H54 (cell line): ENCODE data around the gene TGFB2.
"Not testable (repeated sequence)": the region's sequence is repeated elsewhere in the genome, so short reads cannot be mapped to it uniquely, and the experiment has no call there.

Experiments
- DNase-seq: peaks from one replicate; pipeline ENCODE4 v3.0.0; 2011; ENCODE audit warnings: low spot score, mixed read lengths; ENCODE audit not compliant: insufficient read length
- FAIRE-seq: peaks from 3 replicates; lab custom pipeline; 2011; peaks lifted over from hg19 to GRCh38; lab: Jason Lieb, UNC
- POLR2A ChIP-seq: IDR thresholded peaks from 2 replicates; pipeline ENCODE4 v1.6.1; 2011; ENCODE audit warnings: low read depth, mild to moderate bottlenecking, low read length

TGFB2 gene

DNA sequence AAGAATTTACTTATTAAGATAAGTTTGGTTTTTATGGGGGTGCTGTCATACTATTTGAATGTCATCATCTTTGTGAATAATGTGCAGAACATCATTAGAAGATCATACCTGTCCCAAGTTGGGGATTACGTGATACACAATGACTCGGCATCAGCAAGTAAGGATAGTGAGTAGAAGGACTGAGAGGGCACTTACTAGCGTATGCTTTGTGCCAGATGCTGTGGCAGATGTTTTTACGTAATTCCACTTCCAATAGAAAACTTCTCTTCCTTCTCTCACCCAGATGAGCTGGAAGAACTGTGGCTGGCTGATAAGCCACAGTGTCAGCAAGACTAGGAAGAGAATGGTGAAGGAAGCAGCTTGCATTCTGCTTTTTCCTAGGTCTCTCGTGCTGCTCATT lies 28.1 kb upstream of the TGFB2 start:
- FAIRE-seq (no peak), DNase-seq (no peak)
- TF ChIP-seq POLR2A = no peak

DNA sequence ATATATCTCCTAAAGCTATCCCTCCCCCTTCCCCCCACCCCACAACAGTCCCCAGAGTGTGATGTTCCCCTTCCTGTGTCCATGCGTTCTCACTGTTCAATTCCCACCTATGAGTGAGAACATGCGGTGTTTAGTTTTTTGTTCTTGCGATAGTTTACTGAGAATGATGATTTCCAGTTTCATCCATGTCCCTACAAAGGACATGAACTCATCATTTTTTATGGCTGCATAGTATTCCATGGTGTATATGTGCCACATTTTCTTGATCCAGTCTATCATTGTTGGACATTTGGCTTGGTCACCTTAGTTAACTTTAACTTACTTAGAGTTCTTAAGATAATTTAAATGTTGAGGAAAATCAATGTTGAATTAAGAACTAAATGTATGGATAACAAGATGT lies 25.0 kb upstream of the TGFB2 start:
- not testable (repeated sequence) for DNase-seq, FAIRE-seq

DNA sequence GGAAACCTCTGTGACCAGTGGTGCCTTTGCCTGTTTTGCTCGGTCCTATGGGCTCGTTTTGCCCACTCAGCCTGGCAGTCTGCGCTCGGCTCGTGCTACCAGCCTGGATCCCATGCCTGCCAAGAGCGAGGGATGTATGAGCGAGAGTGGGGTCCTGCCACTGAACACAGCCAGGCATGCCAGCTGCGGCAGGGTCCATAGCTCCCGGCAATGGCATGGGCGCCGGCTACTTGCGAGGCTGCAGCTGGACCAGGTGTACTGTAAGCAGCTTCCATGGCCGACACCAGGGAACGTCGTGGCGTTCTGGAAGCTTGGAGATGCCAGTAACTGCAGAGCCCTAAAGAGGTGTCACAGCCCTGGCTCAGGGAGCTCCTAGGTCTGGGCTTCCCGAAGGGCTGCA lies 22.4 kb upstream of the TGFB2 start:
- no peak for TF ChIP-seq POLR2A
- no peak for FAIRE-seq

DNA sequence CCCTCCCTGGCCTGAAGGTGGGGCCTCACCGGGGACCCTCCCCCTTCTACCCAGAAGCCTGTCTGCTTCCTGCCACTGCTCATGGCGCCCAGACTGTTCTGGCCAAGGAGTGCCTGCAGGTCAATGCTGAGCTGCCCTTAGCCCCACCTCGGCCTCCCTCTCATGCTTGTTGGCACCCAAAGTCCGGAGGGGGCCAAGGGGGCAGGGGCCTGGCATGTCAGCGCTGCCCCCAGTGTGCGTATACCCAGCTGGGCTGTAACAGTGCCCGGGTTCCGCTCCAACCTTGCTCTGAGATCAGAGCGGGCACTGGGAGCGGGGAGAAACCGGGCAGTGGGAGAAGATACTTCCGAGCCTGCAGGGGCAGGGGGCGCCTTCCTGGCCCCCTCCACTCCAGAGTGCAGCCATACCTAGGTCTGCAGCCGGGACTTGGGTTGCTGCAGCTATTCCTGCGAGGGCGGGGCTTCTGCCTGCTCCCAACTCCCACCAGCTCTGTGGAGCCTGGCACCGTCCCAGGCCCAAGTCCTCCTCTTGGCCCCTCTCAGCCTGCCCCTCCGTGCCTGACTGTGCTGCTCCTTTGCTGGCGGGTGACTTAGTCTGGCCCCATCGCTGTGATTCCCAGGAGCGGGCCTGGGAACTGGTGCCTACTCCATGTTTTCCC lies 21.4 kb upstream of the TGFB2 start:
- TF ChIP-seq POLR2A = no peak
- FAIRE-seq (no peak), DNase-seq (no peak)

More for the DNA sequence above, 22.4 kb upstream of the TGFB2 start:
- DNase-seq = no peak

DNA sequence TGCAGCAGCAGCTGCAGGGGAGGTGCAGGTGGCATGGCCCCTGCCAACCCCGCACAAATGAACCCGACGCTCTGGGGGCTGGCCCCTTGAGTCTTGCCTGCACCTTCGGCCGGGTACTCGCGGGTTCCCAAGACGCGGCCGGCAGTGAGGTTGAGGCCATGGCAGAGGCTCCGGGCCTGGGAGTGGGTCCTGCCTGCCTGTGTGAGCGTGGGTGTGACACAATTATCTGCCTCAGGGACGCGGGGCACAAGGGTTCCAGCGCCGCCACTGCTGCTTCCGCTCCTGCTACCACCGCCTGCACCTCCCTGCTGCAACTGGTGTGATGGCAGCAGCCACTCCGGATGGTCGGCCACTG lies 20.9 kb upstream of the TGFB2 start:
- no peak for DNase-seq
- FAIRE-seq = no peak
- TF ChIP-seq POLR2A = no peak

DNA sequence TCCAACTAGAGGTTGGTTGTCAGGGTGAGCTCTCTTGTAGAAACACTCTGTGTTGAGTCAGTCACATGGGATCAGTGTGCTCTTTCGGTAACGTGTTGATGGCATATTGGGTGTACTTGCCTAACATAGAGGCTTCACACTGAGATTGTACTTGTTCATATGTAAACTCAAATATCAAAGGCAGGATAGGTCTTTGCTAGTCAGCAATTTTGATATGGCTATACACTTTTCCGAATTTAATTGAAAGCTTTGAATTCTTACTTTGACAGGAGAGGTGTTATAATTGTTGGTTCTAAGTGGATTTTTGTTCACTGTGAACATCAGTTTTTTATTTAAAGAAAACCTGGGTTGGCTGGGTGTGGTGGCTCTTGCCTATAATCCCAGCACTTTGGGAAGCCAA lies 16.4 kb upstream of the TGFB2 start:
- DNase-seq = no peak
- FAIRE-seq = no peak
- TF ChIP-seq POLR2A = no peak

DNA sequence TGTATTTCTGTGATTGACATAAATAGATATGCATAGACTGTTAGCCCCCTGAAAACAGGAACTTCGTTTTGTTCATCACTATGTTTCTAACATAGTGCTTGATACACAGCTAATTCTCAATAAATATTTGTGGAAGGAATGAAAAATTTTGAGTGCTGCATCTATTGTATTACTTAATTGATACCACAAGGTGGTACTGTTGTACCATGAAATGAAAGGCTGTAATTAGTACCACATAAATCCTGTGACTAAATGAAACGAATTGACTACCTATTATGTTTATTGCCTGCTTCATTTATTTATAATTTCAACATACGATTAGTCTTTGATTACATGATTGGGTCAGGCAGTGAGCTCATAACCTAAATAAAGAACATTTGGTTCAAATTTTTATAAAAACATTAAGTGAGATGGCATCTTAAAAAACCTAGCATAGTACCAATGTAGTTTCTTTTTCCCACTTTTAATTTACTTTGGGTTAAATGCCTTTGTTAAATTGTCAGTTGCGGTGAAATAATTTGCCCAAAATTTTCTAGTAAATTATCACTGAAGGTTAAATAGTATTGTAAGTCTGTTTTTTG lies 15.0 kb upstream of the TGFB2 start:
- no peak for DNase-seq

DNA sequence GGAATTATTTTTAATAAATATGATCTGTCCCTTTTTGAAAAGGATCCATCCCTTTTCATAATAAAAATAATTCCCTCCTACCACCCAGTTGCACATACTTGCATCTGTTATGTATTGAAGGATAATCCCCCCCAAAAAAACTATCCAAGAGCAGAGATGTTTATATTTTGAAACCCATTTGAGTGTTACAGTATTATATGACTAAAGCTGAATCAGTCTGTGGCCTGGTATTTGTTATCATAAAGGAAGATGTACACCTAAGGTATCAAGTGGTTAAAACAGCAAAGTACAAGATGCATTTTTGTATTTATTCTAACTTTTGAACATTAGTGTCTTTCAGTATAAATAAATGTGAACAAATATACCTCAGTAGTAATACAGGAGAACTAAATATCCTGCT lies 12.7 kb upstream of the TGFB2 start:
- no peak for TF ChIP-seq POLR2A
- FAIRE-seq (peak; percentile 75), DNase-seq (no peak)

More for the DNA sequence above, 15.0 kb upstream of the TGFB2 start:
- TF ChIP-seq POLR2A = no peak
- FAIRE-seq = peak; percentile 93

DNA sequence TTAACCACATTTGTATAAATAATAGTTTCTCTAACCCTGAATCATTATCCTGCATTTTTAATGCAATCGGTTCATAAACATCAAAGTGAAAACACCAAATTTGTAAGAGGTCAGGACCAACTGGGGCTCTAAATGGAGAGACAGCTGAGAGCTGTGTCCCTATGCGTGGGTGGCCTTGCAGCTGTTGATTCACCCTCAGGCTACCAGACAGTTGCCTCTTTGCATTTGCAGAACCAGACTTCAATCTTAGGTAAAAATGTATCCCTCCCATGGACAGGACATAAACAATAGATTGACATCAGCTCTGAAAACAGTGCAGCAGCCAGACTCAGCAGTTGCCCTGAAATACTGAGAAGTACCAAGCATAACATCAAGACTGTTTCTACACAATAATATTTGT lies 8.8 kb upstream of the TGFB2 start:
- TF ChIP-seq POLR2A = no peak
- FAIRE-seq = peak; percentile 43
- no peak for DNase-seq

DNA sequence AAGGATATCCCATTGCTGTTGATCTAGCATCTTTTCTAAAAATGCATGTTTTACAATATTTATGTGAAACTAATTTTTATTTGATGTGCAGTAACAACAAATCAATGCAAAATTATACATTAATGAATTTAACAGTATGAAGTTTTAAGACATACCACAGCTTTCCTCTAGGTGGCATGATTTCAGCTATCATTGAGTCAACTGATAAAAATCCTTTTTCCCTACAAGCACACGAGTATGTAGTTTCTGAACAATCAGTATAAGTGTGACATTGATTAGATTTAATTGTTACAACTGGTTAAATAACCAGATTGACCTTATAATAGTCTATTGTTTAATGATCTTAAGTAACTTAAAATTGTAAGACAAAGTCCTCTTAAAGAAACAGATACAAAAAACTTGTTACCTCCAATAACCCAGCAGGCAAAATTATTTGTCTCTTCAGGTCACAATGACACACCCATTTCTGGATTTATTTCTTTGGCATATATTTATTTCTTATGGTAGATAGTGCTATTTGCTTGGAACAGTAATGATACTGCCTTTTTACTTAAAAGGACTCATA lies 5.8 kb upstream of the TGFB2 start:
- peak; percentile 92 for FAIRE-seq
- no peak for DNase-seq
- no peak for TF ChIP-seq POLR2A

DNA sequence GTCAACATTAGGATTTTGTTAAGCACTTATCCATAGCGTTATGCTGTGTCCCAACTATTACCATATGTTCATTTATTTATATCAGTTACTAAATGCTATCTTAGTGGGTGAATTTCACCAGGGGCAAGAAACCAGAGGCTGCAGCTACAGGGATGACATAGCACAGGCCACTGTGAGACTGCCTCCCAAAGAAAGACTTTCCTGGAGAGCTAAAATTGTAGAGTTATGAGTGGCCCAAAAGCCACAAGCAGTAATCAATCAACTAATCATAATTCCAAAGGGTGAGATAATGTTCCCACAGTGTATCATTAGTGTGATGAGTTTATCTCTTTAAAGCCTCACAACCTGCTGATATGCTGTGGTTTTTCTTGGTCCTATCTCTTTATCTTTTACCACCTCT lies 3.8 kb upstream of the TGFB2 start:
- FAIRE-seq (no peak), DNase-seq (no peak)
- no peak for TF ChIP-seq POLR2A

DNA sequence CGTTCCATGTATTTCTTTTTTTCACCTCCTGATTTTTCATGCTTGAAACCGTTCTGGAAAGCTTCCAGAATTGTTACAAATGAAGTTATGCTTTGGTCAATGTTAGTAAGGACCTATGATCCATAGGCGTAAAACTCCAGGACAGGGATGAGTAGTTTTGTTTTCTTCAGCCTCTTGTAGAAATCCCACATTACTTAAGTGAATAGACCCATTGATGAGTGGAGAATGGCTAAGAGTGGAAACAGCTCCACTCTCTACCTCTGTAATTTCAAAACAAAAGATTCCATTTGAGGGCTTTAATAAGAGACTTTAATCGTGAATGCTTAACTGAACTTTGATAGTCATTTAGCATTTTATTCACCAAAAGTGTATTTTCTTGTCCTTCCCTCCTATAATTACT lies 3.0 kb upstream of the TGFB2 start:
- no peak for TF ChIP-seq POLR2A
- DNase-seq (no peak), FAIRE-seq (no peak)

DNA sequence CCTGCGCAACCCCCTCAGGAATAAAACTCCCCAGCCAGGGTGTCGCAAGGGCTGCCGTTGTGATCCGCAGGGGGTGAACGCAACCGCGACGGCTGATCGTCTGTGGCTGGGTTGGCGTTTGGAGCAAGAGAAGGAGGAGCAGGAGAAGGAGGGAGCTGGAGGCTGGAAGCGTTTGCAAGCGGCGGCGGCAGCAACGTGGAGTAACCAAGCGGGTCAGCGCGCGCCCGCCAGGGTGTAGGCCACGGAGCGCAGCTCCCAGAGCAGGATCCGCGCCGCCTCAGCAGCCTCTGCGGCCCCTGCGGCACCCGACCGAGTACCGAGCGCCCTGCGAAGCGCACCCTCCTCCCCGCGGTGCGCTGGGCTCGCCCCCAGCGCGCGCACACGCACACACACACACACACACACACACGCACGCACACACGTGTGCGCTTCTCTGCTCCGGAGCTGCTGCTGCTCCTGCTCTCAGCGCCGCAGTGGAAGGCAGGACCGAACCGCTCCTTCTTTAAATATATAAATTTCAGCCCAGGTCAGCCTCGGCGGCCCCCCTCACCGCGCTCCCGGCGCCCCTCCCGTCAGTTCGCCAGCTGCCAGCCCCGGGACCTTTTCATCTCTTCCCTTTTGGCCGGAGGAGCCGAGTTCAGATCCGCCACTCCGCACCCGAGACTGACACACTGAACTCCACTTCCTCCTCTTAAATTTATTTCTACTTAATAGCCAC lies 696 bp downstream of the TGFB2 start:
- no peak for DNase-seq
- no peak for FAIRE-seq
- peak; percentile 46 for TF ChIP-seq POLR2A

DNA sequence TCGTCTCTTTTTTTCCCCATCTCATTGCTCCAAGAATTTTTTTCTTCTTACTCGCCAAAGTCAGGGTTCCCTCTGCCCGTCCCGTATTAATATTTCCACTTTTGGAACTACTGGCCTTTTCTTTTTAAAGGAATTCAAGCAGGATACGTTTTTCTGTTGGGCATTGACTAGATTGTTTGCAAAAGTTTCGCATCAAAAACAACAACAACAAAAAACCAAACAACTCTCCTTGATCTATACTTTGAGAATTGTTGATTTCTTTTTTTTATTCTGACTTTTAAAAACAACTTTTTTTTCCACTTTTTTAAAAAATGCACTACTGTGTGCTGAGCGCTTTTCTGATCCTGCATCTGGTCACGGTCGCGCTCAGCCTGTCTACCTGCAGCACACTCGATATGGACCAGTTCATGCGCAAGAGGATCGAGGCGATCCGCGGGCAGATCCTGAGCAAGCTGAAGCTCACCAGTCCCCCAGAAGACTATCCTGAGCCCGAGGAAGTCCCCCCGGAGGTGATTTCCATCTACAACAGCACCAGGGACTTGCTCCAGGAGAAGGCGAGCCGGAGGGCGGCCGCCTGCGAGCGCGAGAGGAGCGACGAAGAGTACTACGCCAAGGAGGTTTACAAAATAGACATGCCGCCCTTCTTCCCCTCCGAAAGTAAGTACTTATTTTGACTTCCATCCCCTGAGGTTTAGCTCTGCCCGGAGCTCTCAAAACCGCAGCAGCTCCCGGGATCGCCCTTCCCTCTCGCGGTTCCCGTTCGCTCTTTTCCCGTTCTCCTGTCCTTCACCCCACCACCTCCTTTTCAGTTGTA lies 1.5 kb downstream of the TGFB2 start:
- FAIRE-seq = no peak
- DNase-seq = no peak

DNA sequence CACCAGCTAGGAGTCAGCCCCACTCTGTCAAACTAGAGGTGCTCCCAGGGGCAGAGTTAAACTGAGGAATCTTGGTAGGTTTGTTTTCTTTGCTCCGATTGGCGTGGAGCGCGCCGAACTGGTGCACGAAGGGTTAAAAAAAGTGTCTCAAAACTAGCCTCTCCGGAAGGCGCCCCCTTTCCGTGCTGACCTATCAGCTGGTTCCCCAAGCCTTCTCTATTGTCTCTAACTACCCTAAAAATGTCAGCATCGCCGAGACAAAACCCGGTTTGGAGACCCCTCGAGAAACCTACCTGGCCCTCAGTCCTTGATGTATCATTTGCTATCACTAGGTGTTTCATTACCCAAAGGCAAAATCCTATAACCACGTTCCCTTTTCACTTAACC lies 2.2 kb downstream of the TGFB2 start:
- 0 out of 2 replicates have a peak, but pooled peaks have one; percentile 11 for TF ChIP-seq POLR2A
- DNase-seq (no peak), FAIRE-seq (no peak)

More for the DNA sequence above, 1.5 kb downstream of the TGFB2 start:
- peak; percentile 51; the same call in 1 of the 2 replicates for TF ChIP-seq POLR2A
